HL-60 (cell line): ENCODE data around the gene TIPARP.

Experiments used
- DNase-seq, 2 experiments: peaks; one replicate each; pipeline ENCODE4 v3.0.0-alpha.2; 2010 to 2020; ENCODE audit warnings: low read depth in 1 of 2, low spot score in 1 of 2
- H3K27ac ChIP-seq: fragments of 250-450 bp; sonication (Bioruptor Pico); replicated peaks from 2 replicates; pipeline ENCODE4 v1.5.1; 2020; ENCODE audit warnings: mild to moderate bottlenecking, moderate library complexity
- H3K27me3 ChIP-seq: fragments of 250-450 bp; sonication (Bioruptor Pico); 2 replicates; pipeline ENCODE4 v1.5.1; 2021; ENCODE audit warnings: mild to moderate bottlenecking, moderate library complexity; ENCODE audit not compliant: insufficient read depth, poor library complexity, severe bottlenecking
- H3K4me3 ChIP-seq: replicated peaks from 2 replicates; pipeline ENCODE4 v1.5.1; 2011; ENCODE audit warnings: mild to moderate bottlenecking, control low read depth, low read length; ENCODE audit not compliant: insufficient read depth
- CTCF ChIP-seq: IDR thresholded peaks from one replicate; pipeline ENCODE4 v1.5.1; 2011; ENCODE audit warnings: low read length, control low read depth, inconsistent platforms; ENCODE audit not compliant: insufficient read depth
- GABPA ChIP-seq: IDR thresholded peaks from 2 replicates; pipeline ENCODE4 v1.6.1; 2012; ENCODE audit warnings: low read depth
- POLR2AphosphoS5 ChIP-seq: IDR thresholded peaks from 2 replicates; pipeline ENCODE4 v1.6.1; 2012; ENCODE audit warnings: low read depth
- REST ChIP-seq: IDR thresholded peaks from 2 replicates; pipeline ENCODE4 v1.6.1; 2012; ENCODE audit warnings: low read depth; ENCODE audit not compliant: insufficient replicate concordance
- SPI1 ChIP-seq: IDR thresholded peaks from 2 replicates; pipeline ENCODE4 v1.6.1; 2012; ENCODE audit warnings: low read depth, mild to moderate bottlenecking, borderline replicate concordance
- long read RNA-seq: library from polyadenylated mRNA; unstranded; transcript quantifications from one replicate; pipeline ENCODE4 v2.0.0, GENCODE V29; 2020

Gene TIPARP
- long read RNA-seq, full-length matches to known transcripts, result 15 of 87 reads
- long read RNA-seq, partial matches to known transcripts, result 66 of 87 reads
- long read RNA-seq, other reads (novel, unspliced or antisense), result 6 of 87 reads

GRCh38 chr3:156674046-156674910 lies at the start of gene TIPARP:
Gene TIPARP, plus strand, starts transcription at chr3:156674590. Its CDS starts 3,108 bp downstream, at chr3:156677698.
- peak within 1 kb of the TSS; percentile 84 for H3K4me3 ChIP-seq
- H3K27me3 ChIP-seq, result no peaks in the 10 kb centered on the region
- DNase-seq, result peak; percentile 94 to 98
- no peak for TF ChIP-seq GABPA
- TF ChIP-seq POLR2AphosphoS5, result peak; percentile 89; the same call in 1 of the 2 replicates
- TF ChIP-seq SPI1, result 0 out of 2 replicates have a peak, but pooled peaks have one; percentile 1
- peak; percentile 74 for TF ChIP-seq REST
- peak; percentile 48 for TF ChIP-seq CTCF
- H3K27ac ChIP-seq, result peak within 1 kb of the TSS; percentile 85

GRCh38 chr3:156626104-156626503 lies 48.3 kb upstream of the TIPARP start:
- Histone ChIP-seq H3K27ac (no peak overlapping the region), H3K27me3 (no peaks in the 10 kb centered on the region), H3K4me3 (no peak overlapping the region)
- DNase-seq, result peak in 1 of 2 experiments; percentile 22
- TF ChIP-seq POLR2AphosphoS5, result no peak
- TF ChIP-seq GABPA, result no peak
- no peak for TF ChIP-seq REST
- no peak for TF ChIP-seq SPI1
- no peak for TF ChIP-seq CTCF

- TF ChIP-seq REST, result no peak
- no peak for TF ChIP-seq POLR2AphosphoS5
- no peak for TF ChIP-seq CTCF
- TF ChIP-seq GABPA, result no peak
- no peak for TF ChIP-seq SPI1
- H3K27ac ChIP-seq, result no peak overlapping the region
- DNase-seq, result no peak
Measured at GRCh38 chr3:156627946-156628569, 46.3 kb upstream of the TIPARP start.

More at GRCh38 chr3:156627946-156628569, 46.3 kb upstream of the TIPARP start:
- Histone ChIP-seq H3K4me3 (no peak overlapping the region), H3K27me3 (no peaks in the 10 kb centered on the region)
